Stimulated activated CD4-positive, alpha-beta T cell treated with anti-CD3 and anti-CD28 coated beads, Interleukin-12 subunit alpha, Interleukin-12 subunit beta, amount 100 ng/mL, for 48 hours (primary cell): ENCODE results near the gene TPST2.

Experiments
- DNase-seq, 3 donors: peaks; one replicate each; pipeline ENCODE4 v3.0.0-alpha.2; 2020; ENCODE audit warnings: low read depth in 2 of 3, low spot score in 1 of 3

The TPST2 gene

GRCh38 chr22:26502688-26503561 is 87.0 kb downstream of the TPST2 start:
- DNase-seq, result no peak

GRCh38 chr22:26501996-26502395 is 87.9 kb downstream of the TPST2 start:
- DNase-seq, result no peak

- no peak for DNase-seq
Observed at GRCh38 chr22:26499188-26499703, 90.7 kb downstream of the TPST2 start.

GRCh38 chr22:26496456-26496855 is 93.5 kb downstream of the TPST2 start:
- DNase-seq, result no peak

- DNase-seq, result no peak
Observed at GRCh38 chr22:26494506-26494905, 95.4 kb downstream of the TPST2 start.

- no peak for DNase-seq
Observed at GRCh38 chr22:26492220-26492619, 97.7 kb downstream of the TPST2 start.

- no peak for DNase-seq
Observed at GRCh38 chr22:26489447-26490036, 100.4 kb downstream of the TPST2 start.

- no peak for DNase-seq
Observed at GRCh38 chr22:26487996-26488395, 101.9 kb downstream of the TPST2 start.

GRCh38 chr22:26486394-26486793 is 103.5 kb downstream of the TPST2 start:
- DNase-seq, result no peak

- no peak for DNase-seq
Observed at GRCh38 chr22:26485806-26486390, 104.0 kb downstream of the TPST2 start.

GRCh38 chr22:26485013-26485412 is 104.9 kb downstream of the TPST2 start:
- no peak for DNase-seq

GRCh38 chr22:26484360-26484706 is 105.6 kb downstream of the TPST2 start:
- DNase-seq, result no peak

- peak; percentile 78 to 89 (median 82) for DNase-seq
Observed at GRCh38 chr22:26483439-26484359, 106.2 kb downstream of the TPST2 start, which contains the start of the genes HPS4 and SRRD. HPS4 (minus strand) TSS chr22:26483783; CDS start chr22:26481762, 2,021 bp downstream. SRRD (plus strand) TSS chr22:26483877; CDS start chr22:26483891, 14 bp downstream.

- no peak for DNase-seq
Observed at GRCh38 chr22:26483043-26483438, 106.9 kb downstream of the TPST2 start.

GRCh38 chr22:26482161-26482560 is 107.8 kb downstream of the TPST2 start:
- no peak for DNase-seq

- no peak for DNase-seq
Observed at GRCh38 chr22:26481694-26482093, 108.2 kb downstream of the TPST2 start.

GRCh38 chr22:26481112-26481693 is 108.7 kb downstream of the TPST2 start:
- no peak for DNase-seq

GRCh38 chr22:26480611-26480932 is 109.4 kb downstream of the TPST2 start:
- DNase-seq, result no peak

GRCh38 chr22:26479792-26480610 is 109.9 kb downstream of the TPST2 start:
- DNase-seq, result no peak
